Osteocyte (in vitro differentiated cells): ENCODE measurements around the gene FNDC3B. TPM values are rescaled to one million over a fixed set of nuclear protein-coding genes. Genes with fewer than 3 reads are reported as not detected.

Source experiments
- DNase-seq: peaks from one replicate; pipeline ENCODE4 v3.0.0; 2021; ENCODE audit warnings: mixed read lengths; ENCODE audit not compliant: unreplicated experiment; ENCODE audit errors: extremely low spot score
- H3K27ac Mint-ChIP-seq: one replicate; pipeline ENCODE4 v1.8.0; 2021; ENCODE audit warnings: mild to moderate bottlenecking, mixed read lengths; ENCODE audit not compliant: unreplicated experiment
- H3K27me3 Mint-ChIP-seq: one replicate; pipeline ENCODE4 v1.8.0; 2021; ENCODE audit warnings: mixed read lengths; ENCODE audit not compliant: unreplicated experiment
- H3K36me3 Mint-ChIP-seq: one replicate; pipeline ENCODE4 v1.8.0; 2021; ENCODE audit warnings: mixed read lengths; ENCODE audit not compliant: unreplicated experiment
- H3K4me1 Mint-ChIP-seq: one replicate; pipeline ENCODE4 v1.8.0; 2021; ENCODE audit warnings: mixed read lengths; ENCODE audit not compliant: unreplicated experiment
- H3K4me3 Mint-ChIP-seq: one replicate; pipeline ENCODE4 v1.8.0; 2021; ENCODE audit warnings: mild to moderate bottlenecking, moderate library complexity, mixed read lengths; ENCODE audit not compliant: unreplicated experiment
- H3K9me3 Mint-ChIP-seq: one replicate; pipeline ENCODE4 v1.8.0; 2021; ENCODE audit warnings: mixed read lengths; ENCODE audit not compliant: unreplicated experiment
- CTCF ChIP-seq: fragments of 200-600 bp; sonication (generic); IDR thresholded peaks from 2 replicates; pipeline ENCODE4 v1.5.0; 2021; ENCODE audit warnings: antibody characterized with exemption, mild to moderate bottlenecking, moderate library complexity
- total RNA-seq: library from RNA; stranded (reverse); gene quantifications from 2 replicates; pipeline ENCODE4 v1.2.1, GENCODE V29; 2021

The FNDC3B gene
- total RNA-seq, 1 donor from 2014 or later: 240 TPM

- Mint-ChIP-seq H3K27me3 (no peaks in the 10 kb centered on the region), H3K4me3 (no peak overlapping the region), H3K36me3 (peaks cover 36% of the 10 kb centered on the region), H3K27ac (no peak overlapping the region), H3K4me1 (peaks cover 38% of the 10 kb centered on the region), H3K9me3 (no peaks in the 10 kb centered on the region)
- TF ChIP-seq CTCF: no peak
- no peak for DNase-seq
Observed at GRCh38 chr3:172263781-172264486, 224.6 kb downstream of the FNDC3B start.

- H3K4me3 Mint-ChIP-seq: no peak overlapping the region
- TF ChIP-seq CTCF: no peak
- H3K9me3 Mint-ChIP-seq: no peaks in the 10 kb centered on the region
- H3K27me3 Mint-ChIP-seq: no peaks in the 10 kb centered on the region
- peaks cover 43% of the 10 kb centered on the region for H3K36me3 Mint-ChIP-seq
- peaks cover 21% of the 10 kb centered on the region for H3K4me1 Mint-ChIP-seq
- peak overlapping the region; percentile 23 for H3K27ac Mint-ChIP-seq
- DNase-seq: no peak
Observed at GRCh38 chr3:172266103-172266502, 226.7 kb downstream of the FNDC3B start.

- Mint-ChIP-seq H3K4me1 (peaks cover 16% of the 10 kb centered on the region), H3K4me3 (no peak overlapping the region), H3K9me3 (no peaks in the 10 kb centered on the region), H3K27me3 (no peaks in the 10 kb centered on the region), H3K27ac (peak overlapping the region; percentile 25), H3K36me3 (peaks cover 44% of the 10 kb centered on the region)
- no peak for TF ChIP-seq CTCF
- no peak for DNase-seq
Observed at GRCh38 chr3:172268425-172268824, 229.0 kb downstream of the FNDC3B start.

- peaks cover 42% of the 10 kb centered on the region for H3K36me3 Mint-ChIP-seq
- no peak for DNase-seq
- H3K4me3 Mint-ChIP-seq: no peak overlapping the region
- TF ChIP-seq CTCF: no peak
- H3K4me1 Mint-ChIP-seq: peaks cover 13% of the 10 kb centered on the region
- H3K27ac Mint-ChIP-seq: peak overlapping the region; percentile 25
- no peaks in the 10 kb centered on the region for H3K9me3 Mint-ChIP-seq
- H3K27me3 Mint-ChIP-seq: no peaks in the 10 kb centered on the region
Observed at GRCh38 chr3:172268868-172269267, 229.5 kb downstream of the FNDC3B start.

GRCh38 chr3:172270557-172271166 lies 231.3 kb downstream of the FNDC3B start:
- H3K27ac Mint-ChIP-seq: no peak overlapping the region
- no peaks in the 10 kb centered on the region for H3K27me3 Mint-ChIP-seq
- peaks cover 49% of the 10 kb centered on the region for H3K36me3 Mint-ChIP-seq
- H3K9me3 Mint-ChIP-seq: no peaks in the 10 kb centered on the region
- no peak for DNase-seq
- H3K4me1 Mint-ChIP-seq: peaks cover 14% of the 10 kb centered on the region
- no peak overlapping the region for H3K4me3 Mint-ChIP-seq
- no peak for TF ChIP-seq CTCF
